K562 (cell line): ENCODE data around the gene SCAMP1. TPM values are rescaled to one million over a fixed set of nuclear protein-coding genes. Genes with fewer than 3 reads are reported as not detected.

Source experiments
- CTCF ChIP-seq, 3 experiments: IDR thresholded peaks in 2 of 3; conservative IDR thresholded peaks in 1 of 3; 2 replicates each; pipeline ENCODE4 v1.5.1; 2011 to 2012; ENCODE audit warnings: low read length in 3 of 3, mild to moderate bottlenecking in 3 of 3, control low read depth in 2 of 3, improper control_type of control experiment in 1 of 3, inconsistent platforms in 1 of 3, low read depth in 1 of 3, mixed read lengths in 1 of 3, moderate library complexity in 1 of 3; ENCODE audit not compliant: insufficient read depth in 2 of 3
- IRF9 ChIP-seq: fragments of 450-650 bp; IDR thresholded peaks from 2 replicates; pipeline ENCODE4 v1.6.1; 2016; ENCODE audit warnings: missing biosample characterization, missing genetic modification characterization
- MEIS2 ChIP-seq: fragments of 450-650 bp; IDR thresholded peaks from 2 replicates; pipeline ENCODE4 v1.6.1; 2014; ENCODE audit warnings: mild to moderate bottlenecking; ENCODE audit not compliant: partially characterized antibody
- NBN ChIP-seq: fragments of 450-650 bp; IDR thresholded peaks from 2 replicates; pipeline ENCODE4 v1.6.1; 2016; ENCODE audit warnings: low read depth, mild to moderate bottlenecking
- NFYB ChIP-seq: IDR thresholded peaks from 2 replicates; pipeline ENCODE4 v1.6.1; 2011; ENCODE audit warnings: mild to moderate bottlenecking, moderate library complexity; ENCODE audit not compliant: insufficient read length; ENCODE audit errors: extremely low read depth
- POLR3G ChIP-seq: IDR thresholded peaks from 2 replicates; pipeline ENCODE4 v1.6.1; 2011; ENCODE audit not compliant: insufficient read length, insufficient replicate concordance; ENCODE audit errors: extremely low read depth
- PTRF ChIP-seq: fragments of 450-650 bp; IDR thresholded peaks from 2 replicates; pipeline ENCODE4 v1.6.1; 2016; ENCODE audit warnings: mild to moderate bottlenecking, missing genetic modification characterization, missing compliant biosample characterization
- SMARCB1 ChIP-seq: IDR thresholded peaks from 2 replicates; pipeline ENCODE4 v1.6.1; 2011; ENCODE audit warnings: improper control_type of control experiment, low read depth; ENCODE audit not compliant: insufficient read length
- SNRNP70 ChIP-seq: fragments of 200-400 bp; formaldehyde crosslinking; optimal IDR thresholded peaks from 2 replicates; pipeline ENCODE3; 2017; ENCODE audit warnings: low read depth, low read length
- SRSF7 ChIP-seq: fragments of 200-400 bp; formaldehyde crosslinking; optimal IDR thresholded peaks from 2 replicates; pipeline ENCODE3; 2017; ENCODE audit warnings: mild to moderate bottlenecking, low read depth, low read length
- THRB ChIP-seq: fragments of 450-650 bp; formaldehyde crosslinking; conservative IDR thresholded peaks from 2 replicates; pipeline ENCODE4 v1.4.0; 2022; ENCODE audit warnings: mild to moderate bottlenecking, missing genetic modification characterization
- ZBTB33 ChIP-seq: sonication (generic); formaldehyde crosslinking; IDR thresholded peaks from 2 replicates; pipeline ENCODE4 v1.8.1; 2023; ENCODE audit warnings: mild to moderate bottlenecking, missing genetic modification reagents
- ZFPM2 ChIP-seq: fragments of 250-450 bp; sonication (Bioruptor Pico); IDR thresholded peaks from 2 replicates; pipeline ENCODE4 v1.5.1; 2022; ENCODE audit warnings: mild to moderate bottlenecking
- ZNF143 ChIP-seq: sonication (generic); formaldehyde crosslinking; IDR thresholded peaks from 2 replicates; pipeline ENCODE4 v1.9.0; 2022; ENCODE audit warnings: mild to moderate bottlenecking, missing genetic modification reagents
- ZNF408 ChIP-seq: fragments of 250-450 bp; sonication (Bioruptor Pico); IDR thresholded peaks from 2 replicates; pipeline ENCODE4 v1.4.0; 2020; ENCODE audit warnings: low read depth, mild to moderate bottlenecking, moderate library complexity
- polyA plus RNA-seq, 8 experiments: library from polyadenylated mRNA; depleted of rRNA in 4 of 8; stranded (reverse) in 5 of 8; unstranded in 3 of 8; fragments of >200 nt; fragmentation: Nextera tagmentation in 2 of 8; fragmentation: Illumina TruSeq in 1 of 8; extraction: Ambion mirVana in 2 of 8; extraction: Trizol in 1 of 8; gene quantifications; 2 replicates each; pipeline versions ENCODE4 v1.2.1 to v1.2.3, GENCODE V29; 2011 to 2014; ENCODE audit warnings: inconsistent platforms in 1 of 8, missing spikeins in 1 of 8
- total RNA-seq, 7 experiments: library from RNA; depleted of rRNA in 6 of 7; stranded (reverse); fragments of >200 nt in 6 of 7; fragmentation: Illumina TruSeq in 2 of 7; extraction: Trizol in 2 of 7; gene quantifications; 2 replicates each; pipeline versions ENCODE4 v1.2.1 to v1.2.3, GENCODE V29; 2011 to 2021; ENCODE audit warnings: low replicate concordance in 1 of 7
- TF ChIP-seq, protein P1 (sequence below): sonication (generic); IDR thresholded peaks from 2 replicates; pipeline ENCODE4 v1.6.1; 2016
- TF ChIP-seq, protein P2 (sequence below): sonication (generic); formaldehyde crosslinking; IDR thresholded peaks from 2 replicates; pipeline ENCODE4 v1.9.0; 2022; ENCODE audit warnings: mild to moderate bottlenecking, missing genetic modification reagents
- TF ChIP-seq, protein P3 (sequence below): sonication (generic); formaldehyde crosslinking; IDR thresholded peaks from 2 replicates; pipeline ENCODE4 v1.8.1; 2023; ENCODE audit warnings: mild to moderate bottlenecking, missing genetic modification reagents

SCAMP1 gene
- total and polyA plus RNA-seq, 9 of the 15 experiments (the other 6 are each of a cell fraction or from before 2014, with no cell fraction given): 5.4 to 23.9 (median 13.8) TPM

DNA sequence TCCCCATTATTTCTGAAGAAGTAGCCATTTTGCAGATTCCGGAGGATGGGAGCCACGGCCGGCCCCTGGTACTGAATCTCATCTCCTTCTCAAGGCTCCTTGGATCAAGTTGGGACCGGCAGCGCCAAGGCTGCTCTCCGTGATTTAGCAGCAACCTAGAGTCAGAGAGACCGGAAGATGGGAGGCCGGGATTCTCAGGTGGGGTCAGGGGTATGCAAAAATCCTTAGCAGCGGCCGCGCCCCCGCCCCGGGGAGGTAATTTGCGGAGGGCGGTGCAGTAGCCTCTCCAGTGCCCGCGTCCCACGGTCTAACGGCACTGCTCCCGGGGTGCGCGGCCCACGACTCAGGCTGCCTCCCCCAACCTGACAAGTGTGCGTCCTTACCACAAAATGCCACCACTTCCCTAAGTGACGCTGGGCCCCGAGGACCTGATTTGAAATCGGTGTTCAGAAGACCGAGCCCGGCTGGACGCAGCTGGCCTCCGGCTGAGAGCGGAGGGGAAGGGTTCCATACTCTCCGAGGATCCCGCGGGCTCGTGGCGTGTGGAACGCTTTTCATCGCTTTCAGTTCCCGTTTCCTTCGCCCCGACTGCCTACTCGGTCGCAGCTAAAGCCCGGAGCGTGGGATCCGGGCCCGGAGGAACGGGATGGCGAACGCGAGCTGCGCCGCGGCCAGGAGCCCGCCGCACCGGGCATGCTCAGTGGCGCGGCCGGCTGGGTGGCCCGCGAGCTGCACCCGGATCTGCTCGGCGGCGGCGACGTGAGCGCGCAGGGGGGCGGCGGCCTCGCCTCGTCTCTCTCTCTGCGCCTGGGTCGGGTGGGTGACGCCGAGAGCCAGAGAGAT, at the start of gene SCAMP1 (continued):
- TF ChIP-seq ZBTB33 (no peak), ZFPM2 (CRISPR knock-in tag) (no peak), ZNF143 (CRISPR knock-in tag) (no peak), IRF9 (no peak), SNRNP70 (no peak), SRSF7 (no peak), NBN (0 out of 2 replicates have a peak, but pooled peaks have one; percentile 39), ZNF408 (CRISPR knock-in tag) (no peak), NFYB (no peak), CTCF (IDR thresholded peaks at IDR 0.05 in 2 of 3, conservative IDR thresholded peaks at IDR 0.05 in 1 of 3; ENCODE audit: insufficient read depth in 2 of 3, low read depth in 1 of 3, low read length in 3 of 3) (peak; percentile 26 to 58 (median 38); a peak in 3 of 6 replicates), THRB (CRISPR knock-in tag) (no peak), PTRF (tag) (no peak), MEIS2 (peak; percentile 54), SMARCB1 (no peak), POLR3G (no peak)
- TF ChIP-seq, protein P1, sequence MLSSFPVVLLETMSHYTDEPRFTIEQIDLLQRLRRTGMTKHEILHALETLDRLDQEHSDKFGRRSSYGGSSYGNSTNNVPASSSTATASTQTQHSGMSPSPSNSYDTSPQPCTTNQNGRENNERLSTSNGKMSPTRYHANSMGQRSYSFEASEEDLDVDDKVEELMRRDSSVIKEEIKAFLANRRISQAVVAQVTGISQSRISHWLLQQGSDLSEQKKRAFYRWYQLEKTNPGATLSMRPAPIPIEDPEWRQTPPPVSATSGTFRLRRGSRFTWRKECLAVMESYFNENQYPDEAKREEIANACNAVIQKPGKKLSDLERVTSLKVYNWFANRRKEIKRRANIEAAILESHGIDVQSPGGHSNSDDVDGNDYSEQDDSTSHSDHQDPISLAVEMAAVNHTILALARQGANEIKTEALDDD: no peak
- TF ChIP-seq, protein P2, sequence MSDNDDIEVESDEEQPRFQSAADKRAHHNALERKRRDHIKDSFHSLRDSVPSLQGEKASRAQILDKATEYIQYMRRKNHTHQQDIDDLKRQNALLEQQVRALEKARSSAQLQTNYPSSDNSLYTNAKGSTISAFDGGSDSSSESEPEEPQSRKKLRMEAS (CRISPR knock-in tag): peak; percentile 69
- TF ChIP-seq, protein P3, sequence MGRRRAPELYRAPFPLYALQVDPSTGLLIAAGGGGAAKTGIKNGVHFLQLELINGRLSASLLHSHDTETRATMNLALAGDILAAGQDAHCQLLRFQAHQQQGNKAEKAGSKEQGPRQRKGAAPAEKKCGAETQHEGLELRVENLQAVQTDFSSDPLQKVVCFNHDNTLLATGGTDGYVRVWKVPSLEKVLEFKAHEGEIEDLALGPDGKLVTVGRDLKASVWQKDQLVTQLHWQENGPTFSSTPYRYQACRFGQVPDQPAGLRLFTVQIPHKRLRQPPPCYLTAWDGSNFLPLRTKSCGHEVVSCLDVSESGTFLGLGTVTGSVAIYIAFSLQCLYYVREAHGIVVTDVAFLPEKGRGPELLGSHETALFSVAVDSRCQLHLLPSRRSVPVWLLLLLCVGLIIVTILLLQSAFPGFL (CRISPR knock-in tag): no peak
